HTR-8/SVneo (cell line): Measurements from ENCODE around the gene CUL4B.
A peak's percentile ranks its signal among the peaks of the same experiment; 100 is the strongest.
"Not testable (repeated sequence)": the region's sequence is repeated elsewhere in the genome, so short reads cannot be mapped to it uniquely, and the experiment has no call there.

Experiments
- DNase-seq: peaks from one replicate; pipeline ENCODE4 v3.0.0; 2011; ENCODE audit warnings: low spot score, mixed read lengths; ENCODE audit not compliant: insufficient read length
- FAIRE-seq: peaks from 2 replicates; lab custom pipeline; 2011; peaks lifted over from hg19 to GRCh38; lab: Jason Lieb, UNC

The CUL4B gene

GRCh38 chrX:120560842-120561633 lies at the start of gene CUL4B:
Gene CUL4B, minus strand, starts transcription at chrX:120560962. Its CDS starts 324 bp downstream, at chrX:120560638.
- peak; percentile 42 for DNase-seq
- FAIRE-seq = no peak

- peak; percentile 4 for DNase-seq
- no peak for FAIRE-seq
Observed at GRCh38 chrX:120604361-120604782, 43.6 kb upstream of the CUL4B start.

- no peak for FAIRE-seq
Observed at GRCh38 chrX:120603707-120604360, 43.1 kb upstream of the CUL4B start, which contains the start of gene MCTS1. Gene MCTS1, plus strand, starts transcription at chrX:120604101. Its CDS starts 136 bp downstream, at chrX:120604237.

GRCh38 chrX:120585702-120586101 lies 24.9 kb upstream of the CUL4B start:
- DNase-seq (no peak), FAIRE-seq (no peak)

More at GRCh38 chrX:120603707-120604360, 43.1 kb upstream of the CUL4B start, which contains the start of gene MCTS1:
- peak; percentile 50 for DNase-seq

- DNase-seq (no peak), FAIRE-seq (no peak)
Observed at GRCh38 chrX:120575379-120576114, 14.8 kb upstream of the CUL4B start.

GRCh38 chrX:120573806-120574205 lies 13.0 kb upstream of the CUL4B start:
- not testable (repeated sequence) for FAIRE-seq, DNase-seq

- DNase-seq = no peak
- no peak for FAIRE-seq
Observed at GRCh38 chrX:120570011-120570600, 9.3 kb upstream of the CUL4B start.

GRCh38 chrX:120568609-120569008 lies 7.8 kb upstream of the CUL4B start:
- FAIRE-seq (no peak), DNase-seq (no peak)

- FAIRE-seq (no peak), DNase-seq (no peak)
Observed at GRCh38 chrX:120568035-120568434, 7.3 kb upstream of the CUL4B start.

- no peak for FAIRE-seq
- DNase-seq = no peak
Observed at GRCh38 chrX:120566817-120567216, 6.1 kb upstream of the CUL4B start.

GRCh38 chrX:120564925-120565324 lies 4.2 kb upstream of the CUL4B start:
- no peak for DNase-seq
- FAIRE-seq = no peak

- FAIRE-seq = no peak
Observed at GRCh38 chrX:120562569-120562926, 1.8 kb upstream of the CUL4B start.

GRCh38 chrX:120561634-120562568 lies 1.1 kb upstream of the CUL4B start:
- FAIRE-seq = no peak
- no peak for DNase-seq

More at GRCh38 chrX:120562569-120562926, 1.8 kb upstream of the CUL4B start:
- DNase-seq = no peak

GRCh38 chrX:120560405-120560841 lies 339 bp downstream of the CUL4B start:
- DNase-seq (no peak), FAIRE-seq (no peak)

GRCh38 chrX:120559804-120560203 lies 958 bp downstream of the CUL4B start:
- FAIRE-seq = no peak
- DNase-seq = no peak

- DNase-seq (no peak), FAIRE-seq (no peak)
Observed at GRCh38 chrX:120556251-120556650, 4.5 kb downstream of the CUL4B start.

- no peak for FAIRE-seq
- DNase-seq = peak; percentile 35
Observed at GRCh38 chrX:120549483-120550452, 11.0 kb downstream of the CUL4B start.

- DNase-seq (no peak), FAIRE-seq (no peak)
Observed at GRCh38 chrX:120536061-120536460, 24.7 kb downstream of the CUL4B start.
